Mammary epithelial cell (primary cell): ENCODE results near the gene LIX1L.

Source experiments
- EZH2 ChIP-seq: IDR thresholded peaks from 2 replicates; pipeline ENCODE4 v1.6.1; 2012; ENCODE audit warnings: low read length, inconsistent platforms, borderline replicate concordance
- TF ChIP-seq, protein P1 (sequence below), 2 donors: IDR thresholded peaks in 1 of 2; conservative IDR thresholded peaks in 1 of 2; 2 replicates each; pipeline ENCODE4 v1.5.1; 2011 to 2012; ENCODE audit warnings: inconsistent platforms in 2 of 2, low read length in 2 of 2, mild to moderate bottlenecking in 2 of 2, control low read depth in 1 of 2, low read depth in 1 of 2; ENCODE audit not compliant: insufficient read depth in 1 of 2; ENCODE audit errors: extremely low read depth in 1 of 2

DNA sequence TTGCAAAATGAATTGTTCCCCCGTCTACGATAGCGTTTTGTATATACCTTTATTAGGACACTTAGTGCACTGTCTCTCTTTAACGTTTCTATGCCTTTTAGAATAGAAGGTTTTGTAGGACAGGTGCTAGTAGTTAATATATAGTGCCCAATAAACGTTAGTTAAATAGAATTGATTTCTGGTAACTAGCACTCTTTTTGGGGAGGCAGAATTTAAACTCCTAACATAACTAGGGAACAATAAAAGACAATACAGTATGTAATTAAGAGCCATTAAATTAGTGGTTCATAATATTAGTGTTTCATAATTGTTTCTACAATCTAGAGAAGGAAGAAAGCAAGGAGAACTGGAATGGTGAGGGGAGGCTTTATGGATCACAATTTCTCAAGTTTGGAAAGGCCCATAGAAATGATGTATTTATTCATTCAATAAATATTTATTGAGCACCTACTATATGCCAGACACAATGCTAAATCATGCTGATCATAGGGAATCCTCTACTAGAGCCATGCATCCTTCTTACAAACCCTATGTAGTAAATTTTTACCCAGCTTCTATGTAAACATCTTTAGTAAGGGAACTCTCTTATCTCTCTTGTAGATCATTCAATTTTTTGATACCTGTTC is 7.4 kb upstream of the LIX1L start:
- TF ChIP-seq, protein P1, sequence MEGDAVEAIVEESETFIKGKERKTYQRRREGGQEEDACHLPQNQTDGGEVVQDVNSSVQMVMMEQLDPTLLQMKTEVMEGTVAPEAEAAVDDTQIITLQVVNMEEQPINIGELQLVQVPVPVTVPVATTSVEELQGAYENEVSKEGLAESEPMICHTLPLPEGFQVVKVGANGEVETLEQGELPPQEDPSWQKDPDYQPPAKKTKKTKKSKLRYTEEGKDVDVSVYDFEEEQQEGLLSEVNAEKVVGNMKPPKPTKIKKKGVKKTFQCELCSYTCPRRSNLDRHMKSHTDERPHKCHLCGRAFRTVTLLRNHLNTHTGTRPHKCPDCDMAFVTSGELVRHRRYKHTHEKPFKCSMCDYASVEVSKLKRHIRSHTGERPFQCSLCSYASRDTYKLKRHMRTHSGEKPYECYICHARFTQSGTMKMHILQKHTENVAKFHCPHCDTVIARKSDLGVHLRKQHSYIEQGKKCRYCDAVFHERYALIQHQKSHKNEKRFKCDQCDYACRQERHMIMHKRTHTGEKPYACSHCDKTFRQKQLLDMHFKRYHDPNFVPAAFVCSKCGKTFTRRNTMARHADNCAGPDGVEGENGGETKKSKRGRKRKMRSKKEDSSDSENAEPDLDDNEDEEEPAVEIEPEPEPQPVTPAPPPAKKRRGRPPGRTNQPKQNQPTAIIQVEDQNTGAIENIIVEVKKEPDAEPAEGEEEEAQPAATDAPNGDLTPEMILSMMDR (conservative IDR thresholded peaks at IDR 0.05 in 1 of 2, IDR thresholded peaks at IDR 0.05 in 1 of 2; ENCODE audit: extremely low read depth in 1 of 2, insufficient read depth in 1 of 2, low read depth in 1 of 2, low read length in 2 of 2), result no peak
- TF ChIP-seq EZH2, result no peak
